ENCODE measurements around the gene NR4A1. TPM values are rescaled to one million over a fixed set of nuclear protein-coding genes. Genes with fewer than 3 reads are reported as not detected.

NR4A1 gene
- polyA plus RNA-seq, 1 donor (not counting 4 experiments of a cell fraction or from before 2014, with no cell fraction given), result 3.9 TPM

DNA sequence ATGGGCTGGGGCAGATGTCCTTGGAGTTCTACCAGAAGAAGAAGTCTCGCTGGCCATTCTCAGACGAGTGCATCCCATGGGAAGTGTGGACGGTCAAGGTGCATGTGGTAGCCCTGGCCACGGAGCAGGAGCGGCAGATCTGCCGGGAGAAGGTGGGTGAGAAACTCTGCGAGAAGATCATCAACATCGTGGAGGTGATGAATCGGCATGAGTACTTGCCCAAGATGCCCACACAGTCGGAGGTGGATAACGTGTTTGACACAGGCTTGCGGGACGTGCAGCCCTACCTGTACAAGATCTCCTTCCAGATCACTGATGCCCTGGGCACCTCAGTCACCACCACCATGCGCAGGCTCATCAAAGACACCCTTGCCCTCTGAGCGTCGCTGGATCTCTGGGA, 25.6 kb downstream of the NR4A1 start:
- H3K36me3 ChIP-seq (ENCODE audit: control insufficient read depth in 2 of 2, extremely low read depth in 1 of 2, insufficient read depth in 2 of 2, low read length in 2 of 2), result peaks cover 21 to 35% of the 10 kb centered on the region in 2 experiments
- no peak for DNase-seq (ENCODE audit: low read depth, low spot score)
- peaks cover 7% of the 10 kb centered on the region for H4K20me1 ChIP-seq (ENCODE audit: control insufficient read depth, extremely low read depth, insufficient read depth, low read length)
- FAIRE-seq, result no peak
- no peak overlapping the region for H3K9ac ChIP-seq (ENCODE audit: control insufficient read depth, extremely low read depth, insufficient read depth, low read length)
- H3K27me3 ChIP-seq (ENCODE audit: control insufficient read depth, extremely low read depth, insufficient read depth, low read length), result no peaks in the 10 kb centered on the region
- no peak overlapping the region for H2AFZ ChIP-seq (ENCODE audit: control insufficient read depth, low read length)
- dilution Hi-C loops (cut with MboI; ENCODE audit: extremely low pct_ligation_motif_present, low sequenced_read_pairs), result no loop called here
- H3K4me1 ChIP-seq (ENCODE audit: control insufficient read depth, extremely low read depth, insufficient read depth, low read length), result peaks cover 6% of the 10 kb centered on the region
- H3K9me3 ChIP-seq (ENCODE audit: control insufficient read depth, low read depth, low read length), result no peaks in the 10 kb centered on the region
- TF ChIP-seq CTCF (optimal IDR thresholded peaks at IDR 0.05 in 1 of 3, IDR thresholded peaks at IDR 0.05 in 1 of 3, conservative IDR thresholded peaks at IDR 0.05 in 1 of 3; ENCODE audit: extremely low read depth in 1 of 3, insufficient read depth in 2 of 3, low read length in 3 of 3) (no peak), EZH2 (IDR thresholded peaks at IDR 0.05; ENCODE audit: low read length) (no peak)
- no peak overlapping the region for H3K27ac ChIP-seq (ENCODE audit: control insufficient read depth, insufficient read depth, low read length)
- H3K4me3 ChIP-seq (ENCODE audit: control insufficient read depth in 2 of 3, extremely low read depth in 1 of 3, insufficient read depth in 2 of 3, low read depth in 1 of 3, low read length in 3 of 3), result no peak overlapping the region
- no peak overlapping the region for H3K4me2 ChIP-seq (ENCODE audit: control insufficient read depth, extremely low read depth, insufficient read depth, low read depth, low read length)
- H3K79me2 ChIP-seq (ENCODE audit: control insufficient read depth, insufficient read depth, low read length), result peaks cover 46% of the 10 kb centered on the region
- H3K9me1 ChIP-seq (ENCODE audit: control insufficient read depth, extremely low read depth, insufficient read depth, low read length), result no peaks in the 10 kb centered on the region

GRCh38 chr12:52078276-52078675, 27.0 kb downstream of the NR4A1 start:
- Histone ChIP-seq H4K20me1 (ENCODE audit: control insufficient read depth, extremely low read depth, insufficient read depth, low read length) (peaks cover 8% of the 10 kb centered on the region), H3K4me2 (ENCODE audit: control insufficient read depth, extremely low read depth, insufficient read depth, low read depth, low read length) (no peak overlapping the region), H3K9ac (ENCODE audit: control insufficient read depth, extremely low read depth, insufficient read depth, low read length) (no peak overlapping the region), H3K27me3 (ENCODE audit: control insufficient read depth, extremely low read depth, insufficient read depth, low read length) (no peaks in the 10 kb centered on the region), H3K79me2 (ENCODE audit: control insufficient read depth, insufficient read depth, low read length) (peaks cover 32% of the 10 kb centered on the region), H3K36me3 (ENCODE audit: control insufficient read depth in 2 of 2, extremely low read depth in 1 of 2, insufficient read depth in 2 of 2, low read length in 2 of 2) (peaks cover 21 to 23% of the 10 kb centered on the region in 2 experiments), H3K4me3 (ENCODE audit: control insufficient read depth in 2 of 3, extremely low read depth in 1 of 3, insufficient read depth in 2 of 3, low read depth in 1 of 3, low read length in 3 of 3) (no peak overlapping the region), H3K9me1 (ENCODE audit: control insufficient read depth, extremely low read depth, insufficient read depth, low read length) (no peaks in the 10 kb centered on the region), H2AFZ (ENCODE audit: control insufficient read depth, low read length) (no peak overlapping the region), H3K9me3 (ENCODE audit: control insufficient read depth, low read depth, low read length) (no peaks in the 10 kb centered on the region), H3K4me1 (ENCODE audit: control insufficient read depth, extremely low read depth, insufficient read depth, low read length) (no peaks in the 10 kb centered on the region), H3K27ac (ENCODE audit: control insufficient read depth, insufficient read depth, low read length) (no peak overlapping the region)
- TF ChIP-seq CTCF (optimal IDR thresholded peaks at IDR 0.05 in 1 of 3, IDR thresholded peaks at IDR 0.05 in 1 of 3, conservative IDR thresholded peaks at IDR 0.05 in 1 of 3; ENCODE audit: extremely low read depth in 1 of 3, insufficient read depth in 2 of 3, low read length in 3 of 3) (no peak), EZH2 (IDR thresholded peaks at IDR 0.05; ENCODE audit: low read length) (no peak)
- FAIRE-seq, result no peak
- dilution Hi-C loops (cut with MboI; ENCODE audit: extremely low pct_ligation_motif_present, low sequenced_read_pairs), result no loop called here
- no peak for DNase-seq (ENCODE audit: low read depth, low spot score)

All from keratinocyte (primary cell).